ENCODE data around the gene ACY1. TPM values are rescaled to one million over a fixed set of nuclear protein-coding genes. Genes with fewer than 3 reads are reported as not detected.

Gene ACY1
- total and polyA plus RNA-seq, 2 of the 13 experiments (the other 11 are each of a cell fraction or from before 2014, with no cell fraction given), result 113 to 162 TPM

- TF ChIP-seq KDM4B (CRISPR knock-in tag; IDR thresholded peaks at IDR 0.05) (peak; percentile 68; the same call in 1 of the 2 replicates), MBNL3 (CRISPR knock-in tag; conservative IDR thresholded peaks at IDR 0.05) (no peak), ERF (CRISPR knock-in tag; IDR thresholded peaks at IDR 0.05) (peak; percentile 75), ZBTB46 (CRISPR knock-in tag; IDR thresholded peaks at IDR 0.05; ENCODE audit: borderline replicate concordance) (peak; percentile 72; the same call in 1 of the 2 replicates), REXO4 (CRISPR knock-in tag; IDR thresholded peaks at IDR 0.05; ENCODE audit: borderline replicate concordance) (no peak), RFXAP (CRISPR knock-in tag; IDR thresholded peaks at IDR 0.05; ENCODE audit: borderline replicate concordance) (no peak; the same call in 1 of the 2 replicates), HDAC6 (IDR thresholded peaks at IDR 0.05; ENCODE audit: low read depth, low read length) (no peak), CREB1 (IDR thresholded peaks at IDR 0.05) (no peak), CREB1 (CRISPR knock-in tag; IDR thresholded peaks at IDR 0.05) (peak; percentile 21; the same call in 1 of the 2 replicates), PLRG1 (conservative IDR thresholded peaks at IDR 0.05) (no peak), ZNF33A (CRISPR knock-in tag; IDR thresholded peaks at IDR 0.05; ENCODE audit: borderline replicate concordance) (no peak), SRY (CRISPR knock-in tag; IDR thresholded peaks at IDR 0.05) (no peak; the same call in 1 of the 2 replicates), ZSCAN12 (CRISPR knock-in tag; IDR thresholded peaks at IDR 0.05) (no peak), JUND (CRISPR knock-in tag; IDR thresholded peaks at IDR 0.05) (peak; percentile 83; the same call in 1 of the 2 replicates)
- TF ChIP-seq, protein P1, sequence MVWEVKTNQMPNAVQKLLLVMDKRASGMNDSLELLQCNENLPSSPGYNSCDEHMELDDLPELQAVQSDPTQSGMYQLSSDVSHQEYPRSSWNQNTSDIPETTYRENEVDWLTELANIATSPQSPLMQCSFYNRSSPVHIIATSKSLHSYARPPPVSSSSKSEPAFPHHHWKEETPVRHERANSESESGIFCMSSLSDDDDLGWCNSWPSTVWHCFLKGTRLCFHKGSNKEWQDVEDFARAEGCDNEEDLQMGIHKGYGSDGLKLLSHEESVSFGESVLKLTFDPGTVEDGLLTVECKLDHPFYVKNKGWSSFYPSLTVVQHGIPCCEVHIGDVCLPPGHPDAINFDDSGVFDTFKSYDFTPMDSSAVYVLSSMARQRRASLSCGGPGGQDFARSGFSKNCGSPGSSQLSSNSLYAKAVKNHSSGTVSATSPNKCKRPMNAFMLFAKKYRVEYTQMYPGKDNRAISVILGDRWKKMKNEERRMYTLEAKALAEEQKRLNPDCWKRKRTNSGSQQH (CRISPR knock-in tag; IDR thresholded peaks at IDR 0.05; ENCODE audit: low read depth), result peak; percentile 80; the same call in 1 of the 2 replicates
- TF ChIP-seq, protein P2, sequence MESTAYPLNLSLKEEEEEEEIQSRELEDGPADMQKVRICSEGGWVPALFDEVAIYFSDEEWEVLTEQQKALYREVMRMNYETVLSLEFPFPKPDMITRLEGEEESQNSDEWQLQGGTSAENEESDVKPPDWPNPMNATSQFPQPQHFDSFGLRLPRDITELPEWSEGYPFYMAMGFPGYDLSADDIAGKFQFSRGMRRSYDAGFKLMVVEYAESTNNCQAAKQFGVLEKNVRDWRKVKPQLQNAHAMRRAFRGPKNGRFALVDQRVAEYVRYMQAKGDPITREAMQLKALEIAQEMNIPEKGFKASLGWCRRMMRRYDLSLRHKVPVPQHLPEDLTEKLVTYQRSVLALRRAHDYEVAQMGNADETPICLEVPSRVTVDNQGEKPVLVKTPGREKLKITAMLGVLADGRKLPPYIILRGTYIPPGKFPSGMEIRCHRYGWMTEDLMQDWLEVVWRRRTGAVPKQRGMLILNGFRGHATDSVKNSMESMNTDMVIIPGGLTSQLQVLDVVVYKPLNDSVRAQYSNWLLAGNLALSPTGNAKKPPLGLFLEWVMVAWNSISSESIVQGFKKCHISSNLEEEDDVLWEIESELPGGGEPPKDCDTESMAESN (CRISPR knock-in tag; conservative IDR thresholded peaks at IDR 0.05), result no peak
- TF ChIP-seq, protein P3, sequence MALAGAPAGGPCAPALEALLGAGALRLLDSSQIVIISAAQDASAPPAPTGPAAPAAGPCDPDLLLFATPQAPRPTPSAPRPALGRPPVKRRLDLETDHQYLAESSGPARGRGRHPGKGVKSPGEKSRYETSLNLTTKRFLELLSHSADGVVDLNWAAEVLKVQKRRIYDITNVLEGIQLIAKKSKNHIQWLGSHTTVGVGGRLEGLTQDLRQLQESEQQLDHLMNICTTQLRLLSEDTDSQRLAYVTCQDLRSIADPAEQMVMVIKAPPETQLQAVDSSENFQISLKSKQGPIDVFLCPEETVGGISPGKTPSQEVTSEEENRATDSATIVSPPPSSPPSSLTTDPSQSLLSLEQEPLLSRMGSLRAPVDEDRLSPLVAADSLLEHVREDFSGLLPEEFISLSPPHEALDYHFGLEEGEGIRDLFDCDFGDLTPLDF (CRISPR knock-in tag; IDR thresholded peaks at IDR 0.05), result no peak
- TF ChIP-seq, protein P4, sequence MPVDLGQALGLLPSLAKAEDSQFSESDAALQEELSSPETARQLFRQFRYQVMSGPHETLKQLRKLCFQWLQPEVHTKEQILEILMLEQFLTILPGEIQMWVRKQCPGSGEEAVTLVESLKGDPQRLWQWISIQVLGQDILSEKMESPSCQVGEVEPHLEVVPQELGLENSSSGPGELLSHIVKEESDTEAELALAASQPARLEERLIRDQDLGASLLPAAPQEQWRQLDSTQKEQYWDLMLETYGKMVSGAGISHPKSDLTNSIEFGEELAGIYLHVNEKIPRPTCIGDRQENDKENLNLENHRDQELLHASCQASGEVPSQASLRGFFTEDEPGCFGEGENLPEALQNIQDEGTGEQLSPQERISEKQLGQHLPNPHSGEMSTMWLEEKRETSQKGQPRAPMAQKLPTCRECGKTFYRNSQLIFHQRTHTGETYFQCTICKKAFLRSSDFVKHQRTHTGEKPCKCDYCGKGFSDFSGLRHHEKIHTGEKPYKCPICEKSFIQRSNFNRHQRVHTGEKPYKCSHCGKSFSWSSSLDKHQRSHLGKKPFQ (CRISPR knock-in tag; IDR thresholded peaks at IDR 0.05; ENCODE audit: insufficient replicate concordance), result peak; percentile 82
- TF ChIP-seq, protein P5, sequence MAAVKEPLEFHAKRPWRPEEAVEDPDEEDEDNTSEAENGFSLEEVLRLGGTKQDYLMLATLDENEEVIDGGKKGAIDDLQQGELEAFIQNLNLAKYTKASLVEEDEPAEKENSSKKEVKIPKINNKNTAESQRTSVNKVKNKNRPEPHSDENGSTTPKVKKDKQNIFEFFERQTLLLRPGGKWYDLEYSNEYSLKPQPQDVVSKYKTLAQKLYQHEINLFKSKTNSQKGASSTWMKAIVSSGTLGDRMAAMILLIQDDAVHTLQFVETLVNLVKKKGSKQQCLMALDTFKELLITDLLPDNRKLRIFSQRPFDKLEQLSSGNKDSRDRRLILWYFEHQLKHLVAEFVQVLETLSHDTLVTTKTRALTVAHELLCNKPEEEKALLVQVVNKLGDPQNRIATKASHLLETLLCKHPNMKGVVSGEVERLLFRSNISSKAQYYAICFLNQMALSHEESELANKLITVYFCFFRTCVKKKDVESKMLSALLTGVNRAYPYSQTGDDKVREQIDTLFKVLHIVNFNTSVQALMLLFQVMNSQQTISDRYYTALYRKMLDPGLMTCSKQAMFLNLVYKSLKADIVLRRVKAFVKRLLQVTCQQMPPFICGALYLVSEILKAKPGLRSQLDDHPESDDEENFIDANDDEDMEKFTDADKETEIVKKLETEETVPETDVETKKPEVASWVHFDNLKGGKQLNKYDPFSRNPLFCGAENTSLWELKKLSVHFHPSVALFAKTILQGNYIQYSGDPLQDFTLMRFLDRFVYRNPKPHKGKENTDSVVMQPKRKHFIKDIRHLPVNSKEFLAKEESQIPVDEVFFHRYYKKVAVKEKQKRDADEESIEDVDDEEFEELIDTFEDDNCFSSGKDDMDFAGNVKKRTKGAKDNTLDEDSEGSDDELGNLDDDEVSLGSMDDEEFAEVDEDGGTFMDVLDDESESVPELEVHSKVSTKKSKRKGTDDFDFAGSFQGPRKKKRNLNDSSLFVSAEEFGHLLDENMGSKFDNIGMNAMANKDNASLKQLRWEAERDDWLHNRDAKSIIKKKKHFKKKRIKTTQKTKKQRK (IDR thresholded peaks at IDR 0.05; ENCODE audit: low read length), result no peak
Observed at GRCh38 chr3:51982352-51982837, 940 bp upstream of the ACY1 start (continued).

Data from HepG2 (cell line).